Ectodermal cell (in vitro differentiated cells): ENCODE measurements around the gene PEF1.
A peak's percentile ranks its signal among the peaks of the same experiment; 100 is the strongest.

Experiments
- H3K27ac ChIP-seq: 2 replicates; pipeline ENCODE4 v1.7.0; 2013; ENCODE audit warnings: mild to moderate bottlenecking, low read depth, low read length; ENCODE audit not compliant: insufficient read depth, poor library complexity, severe bottlenecking
- H3K27me3 ChIP-seq: 2 replicates; pipeline ENCODE4 v1.7.0; 2013; ENCODE audit warnings: mild to moderate bottlenecking, low read length; ENCODE audit not compliant: insufficient read depth, control insufficient read depth, poor library complexity, severe bottlenecking
- H3K36me3 ChIP-seq: one replicate; pipeline ENCODE4 v1.7.0; 2013; ENCODE audit warnings: low read length; ENCODE audit not compliant: control insufficient read depth, insufficient read depth
- H3K4me1 ChIP-seq: one replicate; pipeline ENCODE4 v1.7.0; 2013; ENCODE audit warnings: low read length; ENCODE audit not compliant: control insufficient read depth, insufficient read depth
- H3K4me3 ChIP-seq: 2 replicates; pipeline ENCODE4 v1.7.0; 2013; ENCODE audit warnings: low read depth, low read length, control low read depth; ENCODE audit not compliant: insufficient read depth
- H3K9me3 ChIP-seq: 2 replicates; pipeline ENCODE4 v1.7.0; 2013; ENCODE audit warnings: mild to moderate bottlenecking, low read length, moderate library complexity; ENCODE audit not compliant: control insufficient read depth
- WGBS, 2 experiments: methylation state at CpG; one replicate each; pipeline ENCODE4 v1.1.7; 2013; ENCODE audit warnings: missing lambda C conversion rate in 2 of 2; 5-methylcytosine and 5-hydroxymethylcytosine counted together

The PEF1 gene

GRCh38 chr1:31617218-31617915, 27.3 kb downstream of the PEF1 start, which contains the start of gene HCRTR1:
TSS of gene HCRTR1 (plus strand) at chr1:31617689. CDS start at chr1:31619193, 1,504 bp downstream.
- peak within 1 kb of the TSS; percentile 52 for H3K4me3 ChIP-seq
- no peak within 1 kb of the TSS for H3K27ac ChIP-seq
- no peaks in the 10 kb centered on the region for H3K9me3 ChIP-seq
- no peaks in the 10 kb centered on the region for H3K36me3 ChIP-seq
- 7 to 8% methylated on average over 48 of the region's 48 CpGs for WGBS, 2 experiments
- H3K27me3 ChIP-seq: peaks cover 35% of the 10 kb centered on the region
- H3K4me1 ChIP-seq: peaks cover 5% of the 10 kb centered on the region

- WGBS, 2 experiments: 43 to 44% methylated on average over 2 of the region's 2 CpGs
- H3K4me3 ChIP-seq: no peak overlapping the region
- no peaks in the 10 kb centered on the region for H3K9me3 ChIP-seq
- peaks cover 35% of the 10 kb centered on the region for H3K27me3 ChIP-seq
- H3K4me1 ChIP-seq: peaks cover 5% of the 10 kb centered on the region
- H3K27ac ChIP-seq: no peak overlapping the region
- no peaks in the 10 kb centered on the region for H3K36me3 ChIP-seq
Observed at GRCh38 chr1:31615939-31616338, 28.7 kb downstream of the PEF1 start.

GRCh38 chr1:31615414-31615813, 29.3 kb downstream of the PEF1 start:
- Histone ChIP-seq H3K9me3 (no peaks in the 10 kb centered on the region), H3K27ac (no peak overlapping the region), H3K36me3 (no peaks in the 10 kb centered on the region), H3K4me1 (peaks cover 5% of the 10 kb centered on the region), H3K27me3 (peaks cover 35% of the 10 kb centered on the region), H3K4me3 (no peak overlapping the region)
- 88 to 93% methylated on average over 5 to 6 of the region's 6 CpGs for WGBS, 2 experiments

- no peak overlapping the region for H3K4me3 ChIP-seq
- H3K4me1 ChIP-seq: peaks cover 5% of the 10 kb centered on the region
- WGBS, 2 experiments: 78% methylated on average over 8 of the region's 8 CpGs
- peaks cover 35% of the 10 kb centered on the region for H3K27me3 ChIP-seq
- no peaks in the 10 kb centered on the region for H3K9me3 ChIP-seq
- no peak overlapping the region for H3K27ac ChIP-seq
- no peaks in the 10 kb centered on the region for H3K36me3 ChIP-seq
Observed at GRCh38 chr1:31614414-31615005, 30.2 kb downstream of the PEF1 start.

GRCh38 chr1:31609514-31610118, 35.1 kb downstream of the PEF1 start:
- Histone ChIP-seq H3K36me3 (no peaks in the 10 kb centered on the region), H3K27me3 (no peaks in the 10 kb centered on the region), H3K27ac (no peak overlapping the region), H3K4me1 (peaks cover 5% of the 10 kb centered on the region), H3K4me3 (no peak overlapping the region), H3K9me3 (no peaks in the 10 kb centered on the region)
- 42 to 67% methylated on average over 1 of the region's 1 CpG for WGBS, 2 experiments

GRCh38 chr1:31607360-31607759, 37.3 kb downstream of the PEF1 start:
- WGBS, 2 experiments: 87 to 90% methylated on average over 4 to 5 of the region's 5 CpGs
- Histone ChIP-seq H3K27ac (no peak overlapping the region), H3K4me3 (no peak overlapping the region), H3K4me1 (no peaks in the 10 kb centered on the region), H3K27me3 (no peaks in the 10 kb centered on the region), H3K9me3 (no peaks in the 10 kb centered on the region), H3K36me3 (no peaks in the 10 kb centered on the region)

- no peaks in the 10 kb centered on the region for H3K36me3 ChIP-seq
- no peak overlapping the region for H3K27ac ChIP-seq
- no peaks in the 10 kb centered on the region for H3K27me3 ChIP-seq
- no peak overlapping the region for H3K4me3 ChIP-seq
- H3K9me3 ChIP-seq: no peaks in the 10 kb centered on the region
- no peaks in the 10 kb centered on the region for H3K4me1 ChIP-seq
- WGBS, 2 experiments: 86 to 92% methylated on average over 4 of the region's 4 CpGs
Observed at GRCh38 chr1:31605908-31606427, 38.7 kb downstream of the PEF1 start.

- Histone ChIP-seq H3K36me3 (no peaks in the 10 kb centered on the region), H3K9me3 (no peaks in the 10 kb centered on the region), H3K4me3 (no peak overlapping the region), H3K27me3 (no peaks in the 10 kb centered on the region), H3K4me1 (no peaks in the 10 kb centered on the region), H3K27ac (no peak overlapping the region)
- 90 to 97% methylated on average over 1 to 2 of the region's 2 CpGs for WGBS, 2 experiments
Observed at GRCh38 chr1:31602081-31602480, 42.6 kb downstream of the PEF1 start.

- no peaks in the 10 kb centered on the region for H3K4me1 ChIP-seq
- H3K9me3 ChIP-seq: no peaks in the 10 kb centered on the region
- H3K27me3 ChIP-seq: no peaks in the 10 kb centered on the region
- WGBS, 2 experiments: 80% methylated on average over 2 of the region's 2 CpGs; no CpG with 5 or more reads in 1 of the 2 experiments
- no peaks in the 10 kb centered on the region for H3K36me3 ChIP-seq
- no peak overlapping the region for H3K27ac ChIP-seq
- no peak overlapping the region for H3K4me3 ChIP-seq
Observed at GRCh38 chr1:31600641-31601040, 44.0 kb downstream of the PEF1 start.

GRCh38 chr1:31598980-31599379, 45.7 kb downstream of the PEF1 start:
- 76 to 82% methylated on average over 6 to 7 of the region's 7 CpGs for WGBS, 2 experiments

More at GRCh38 chr1:31598980-31599379, 45.7 kb downstream of the PEF1 start:
- no peaks in the 10 kb centered on the region for H3K36me3 ChIP-seq
- no peaks in the 10 kb centered on the region for H3K4me1 ChIP-seq
- no peak overlapping the region for H3K4me3 ChIP-seq
- no peaks in the 10 kb centered on the region for H3K9me3 ChIP-seq
- H3K27ac ChIP-seq: no peak overlapping the region
- no peaks in the 10 kb centered on the region for H3K27me3 ChIP-seq
